Measurements from ENCODE around the gene KPTN.

KPTN gene

DNA sequence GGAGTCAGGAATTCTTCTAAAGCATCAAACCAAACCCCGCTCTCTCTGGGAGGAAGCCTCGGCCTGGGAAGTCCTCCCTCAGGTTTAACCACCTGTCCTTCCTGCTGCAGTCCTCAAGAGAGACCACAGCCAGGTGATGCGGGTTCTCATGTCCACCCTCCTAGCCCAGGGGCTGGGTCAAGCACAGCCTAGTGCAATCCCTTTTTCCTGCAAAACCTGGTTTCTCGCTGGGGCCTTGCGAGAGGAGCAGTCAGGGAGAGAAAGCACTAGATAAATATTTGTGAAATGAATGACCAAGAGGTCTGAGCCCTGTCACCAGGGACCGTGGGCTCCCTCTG is 14.7 kb downstream of the KPTN start:
- TF ChIP-seq, protein P1, sequence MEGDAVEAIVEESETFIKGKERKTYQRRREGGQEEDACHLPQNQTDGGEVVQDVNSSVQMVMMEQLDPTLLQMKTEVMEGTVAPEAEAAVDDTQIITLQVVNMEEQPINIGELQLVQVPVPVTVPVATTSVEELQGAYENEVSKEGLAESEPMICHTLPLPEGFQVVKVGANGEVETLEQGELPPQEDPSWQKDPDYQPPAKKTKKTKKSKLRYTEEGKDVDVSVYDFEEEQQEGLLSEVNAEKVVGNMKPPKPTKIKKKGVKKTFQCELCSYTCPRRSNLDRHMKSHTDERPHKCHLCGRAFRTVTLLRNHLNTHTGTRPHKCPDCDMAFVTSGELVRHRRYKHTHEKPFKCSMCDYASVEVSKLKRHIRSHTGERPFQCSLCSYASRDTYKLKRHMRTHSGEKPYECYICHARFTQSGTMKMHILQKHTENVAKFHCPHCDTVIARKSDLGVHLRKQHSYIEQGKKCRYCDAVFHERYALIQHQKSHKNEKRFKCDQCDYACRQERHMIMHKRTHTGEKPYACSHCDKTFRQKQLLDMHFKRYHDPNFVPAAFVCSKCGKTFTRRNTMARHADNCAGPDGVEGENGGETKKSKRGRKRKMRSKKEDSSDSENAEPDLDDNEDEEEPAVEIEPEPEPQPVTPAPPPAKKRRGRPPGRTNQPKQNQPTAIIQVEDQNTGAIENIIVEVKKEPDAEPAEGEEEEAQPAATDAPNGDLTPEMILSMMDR (IDR thresholded peaks at IDR 0.05): no peak

DNA sequence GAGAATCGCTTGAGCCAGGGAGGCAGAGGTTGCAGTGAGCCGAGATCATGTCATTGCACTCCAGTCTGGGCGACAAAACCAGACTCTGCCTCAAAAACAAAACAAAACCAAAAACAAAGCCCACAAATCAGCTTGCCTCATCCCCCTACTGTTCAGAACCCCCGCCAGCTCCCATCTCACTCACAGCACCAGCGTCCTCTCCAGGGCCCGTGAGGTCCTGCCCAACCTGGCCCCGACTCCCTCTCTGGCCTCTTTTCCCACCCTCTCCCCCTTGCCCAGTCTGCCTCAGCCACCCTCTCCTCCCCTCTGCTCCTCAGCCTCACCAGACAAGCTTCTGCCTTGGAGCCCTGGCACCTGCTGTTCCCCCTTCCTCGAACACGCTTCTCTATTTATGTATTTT is 16.1 kb downstream of the KPTN start:
- TF ChIP-seq, protein P1 (IDR thresholded peaks at IDR 0.05): no peak

DNA sequence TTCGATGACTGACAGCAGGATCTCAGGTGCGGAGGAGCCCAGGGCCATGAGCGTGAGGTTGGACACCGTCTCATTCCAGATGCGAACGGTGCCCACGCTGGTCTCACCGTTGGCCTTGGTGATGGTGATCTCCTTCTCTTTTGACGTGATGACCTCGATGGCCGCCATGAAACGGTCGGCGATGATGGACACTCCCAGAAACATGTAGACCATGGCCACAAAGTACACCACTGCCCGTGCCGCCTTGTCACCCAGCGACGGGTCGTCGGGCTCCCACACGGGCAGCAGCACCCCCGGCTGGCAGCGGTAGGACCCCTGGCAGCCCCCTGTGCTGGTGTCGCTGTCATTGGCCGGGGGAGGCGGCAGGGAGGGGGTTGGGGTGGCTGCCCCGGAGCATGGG is 18.1 kb downstream of the KPTN start:
- TF ChIP-seq, protein P1 (IDR thresholded peaks at IDR 0.05): no peak

DNA sequence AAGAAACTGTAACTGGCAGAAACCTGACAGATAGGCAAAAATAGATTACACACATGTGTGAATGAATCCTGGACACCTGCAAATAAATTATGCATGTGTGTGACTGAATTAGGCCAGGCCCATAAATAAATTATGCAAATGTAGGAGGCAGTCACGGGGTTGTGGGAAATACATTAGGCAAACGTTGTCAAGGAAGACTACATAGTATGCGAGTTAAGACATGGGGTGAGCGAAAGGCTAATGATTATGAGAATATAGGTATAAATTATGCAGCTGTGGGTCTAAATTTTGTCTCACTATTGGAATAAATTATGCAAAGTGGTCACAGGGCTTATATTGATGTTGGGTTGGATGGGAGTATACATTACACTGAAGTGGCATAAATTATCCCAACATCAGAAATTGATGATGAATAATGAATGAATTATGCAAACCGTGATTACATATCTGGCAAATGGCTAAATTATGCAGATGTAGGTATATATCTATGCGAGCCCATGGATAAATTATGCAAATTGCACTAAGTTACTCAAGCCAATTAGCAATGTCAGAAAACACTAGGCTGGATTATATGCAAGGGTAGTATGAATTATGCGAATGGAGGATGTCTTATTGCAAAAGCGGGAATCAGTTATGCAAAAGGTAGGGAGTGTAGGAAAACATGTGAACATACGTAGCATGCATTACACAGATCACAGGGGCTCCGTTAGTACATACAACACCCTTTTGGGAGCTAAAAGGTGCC is 19.2 kb downstream of the KPTN start:
- TF ChIP-seq, protein P1 (IDR thresholded peaks at IDR 0.05): no peak

DNA sequence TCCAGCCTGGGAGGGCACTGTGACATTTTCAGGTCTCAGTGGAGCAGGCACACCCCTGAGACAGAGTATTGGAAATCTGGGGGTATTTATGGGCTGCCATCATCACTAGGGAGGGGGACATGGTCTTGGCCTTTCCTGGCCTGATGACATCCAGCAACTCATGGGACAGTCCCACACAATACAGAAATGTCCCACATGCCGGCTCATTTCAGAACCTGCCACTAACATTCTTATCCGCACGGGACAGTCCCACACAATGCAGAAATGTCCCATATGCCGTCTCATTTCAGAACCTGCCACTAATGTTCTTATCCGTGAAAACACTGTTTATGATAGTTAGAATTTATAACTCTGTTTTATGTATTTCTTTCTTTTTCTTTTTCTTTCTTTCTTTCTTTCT is 22.1 kb downstream of the KPTN start:
- TF ChIP-seq, protein P1 (IDR thresholded peaks at IDR 0.05): no peak

DNA sequence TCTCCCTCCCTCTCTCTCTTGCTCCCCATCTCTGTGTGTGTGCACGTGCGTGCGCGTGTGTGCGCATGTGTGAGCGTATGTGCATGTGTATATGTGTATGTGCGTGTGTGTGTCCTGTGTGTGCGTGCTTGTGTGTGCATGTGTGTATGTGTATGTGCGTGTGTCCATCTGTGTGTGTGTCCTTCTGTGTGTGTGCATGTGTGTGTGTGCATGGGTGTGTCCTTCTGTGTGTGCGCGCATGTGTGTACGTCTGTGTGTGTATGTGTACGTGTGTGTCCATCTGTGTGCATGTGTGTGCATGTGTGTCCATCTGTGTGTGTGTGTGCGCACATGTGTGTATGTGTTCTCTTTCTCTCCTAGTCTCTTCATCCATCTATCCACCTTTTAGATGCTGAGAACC is 24.5 kb downstream of the KPTN start:
- TF ChIP-seq, protein P1 (IDR thresholded peaks at IDR 0.05): no peak

DNA sequence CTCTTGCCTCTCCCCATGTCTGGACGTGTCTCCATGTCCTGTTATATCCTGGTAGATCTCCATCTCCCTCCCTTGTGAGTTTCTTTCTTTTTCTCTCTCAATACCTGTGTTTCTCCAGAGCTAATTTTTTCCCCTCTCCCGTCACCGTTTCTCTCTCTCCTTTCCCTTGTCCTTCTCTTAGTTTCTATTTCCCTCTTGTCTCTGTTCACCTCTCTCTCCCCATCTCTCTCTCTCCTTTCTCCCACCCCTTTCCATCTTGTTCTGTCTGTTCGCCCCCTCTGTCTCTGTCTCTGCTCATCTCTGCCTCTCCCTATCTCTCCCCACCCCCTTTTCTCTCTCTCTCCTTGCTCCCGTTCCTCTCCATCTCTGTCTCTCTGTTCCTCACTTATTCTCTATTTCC is 25.3 kb downstream of the KPTN start:
- TF ChIP-seq, protein P1 (IDR thresholded peaks at IDR 0.05): no peak

Measured in LNCAP (cell line).